Muscle of back (tissue), 11 donors: ENCODE measurements around the gene PRR13. TPM values are rescaled to one million over a fixed set of nuclear protein-coding genes. Genes with fewer than 3 reads are reported as not detected.
A peak's percentile ranks its signal among the peaks of the same experiment; 100 is the strongest.

Source experiments
- DNase-seq, 3 donors: peaks; one replicate each; pipeline versions ENCODE4 v3.0.0 to v3.0.0-alpha.2; 2013
- polyA plus RNA-seq, 10 donors: library from polyadenylated mRNA; unstranded; fragments of 120-200 nt; gene quantifications; one replicate each; pipeline ENCODE4 v1.2.1, GENCODE V29; 2013; ENCODE audit not compliant: insufficient read length in 10 of 10

PRR13 gene
- polyA plus RNA-seq, 10 donors = 39.2 to 58.4 (median 49.0) TPM

- peak in 2 of 3 donors; percentile 33 to 55 for DNase-seq
Measured at GRCh38 chr12:53492188-53492587, 50.7 kb downstream of the PRR13 start.

DNA sequence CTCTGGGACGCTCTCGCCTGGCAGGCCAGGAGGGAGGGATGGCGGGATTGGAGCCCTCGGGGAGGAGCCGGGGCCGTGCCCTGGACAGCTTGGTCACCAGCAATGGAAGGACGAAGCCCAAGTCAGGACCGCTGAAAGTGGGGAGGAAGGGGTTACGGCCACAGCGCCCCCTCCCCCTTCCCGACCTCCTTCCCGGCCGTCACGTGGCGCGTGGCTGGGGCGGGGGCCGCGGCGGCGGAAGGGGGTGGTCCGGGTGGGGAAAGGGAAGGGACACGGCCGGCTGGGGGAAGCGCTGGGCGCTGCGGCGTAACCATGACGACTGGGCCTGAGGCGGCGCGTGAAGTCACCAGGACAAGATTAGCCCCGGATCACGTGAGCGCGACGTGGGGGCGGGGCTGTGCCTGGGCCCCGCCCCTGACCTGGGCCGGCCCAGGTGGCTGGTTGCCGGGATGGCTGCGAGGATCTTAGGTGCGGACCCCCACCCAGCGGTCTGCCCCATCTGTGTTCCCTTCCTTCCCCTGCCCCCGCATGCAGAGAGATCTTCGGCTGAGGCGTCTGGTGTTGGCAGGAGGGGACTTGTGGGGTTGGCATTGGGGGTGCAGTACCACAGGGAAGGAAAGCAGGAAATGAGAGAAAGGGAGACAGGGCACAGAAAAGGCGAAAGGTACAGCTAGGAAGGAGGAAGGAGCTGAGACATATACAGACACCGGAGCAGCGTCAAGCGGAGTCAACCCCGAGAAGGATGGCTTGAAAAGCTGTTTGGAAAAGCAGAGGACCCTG is 51.5 kb downstream of the PRR13 start:
- peak; percentile 91 to 98 (median 96) for DNase-seq

DNA sequence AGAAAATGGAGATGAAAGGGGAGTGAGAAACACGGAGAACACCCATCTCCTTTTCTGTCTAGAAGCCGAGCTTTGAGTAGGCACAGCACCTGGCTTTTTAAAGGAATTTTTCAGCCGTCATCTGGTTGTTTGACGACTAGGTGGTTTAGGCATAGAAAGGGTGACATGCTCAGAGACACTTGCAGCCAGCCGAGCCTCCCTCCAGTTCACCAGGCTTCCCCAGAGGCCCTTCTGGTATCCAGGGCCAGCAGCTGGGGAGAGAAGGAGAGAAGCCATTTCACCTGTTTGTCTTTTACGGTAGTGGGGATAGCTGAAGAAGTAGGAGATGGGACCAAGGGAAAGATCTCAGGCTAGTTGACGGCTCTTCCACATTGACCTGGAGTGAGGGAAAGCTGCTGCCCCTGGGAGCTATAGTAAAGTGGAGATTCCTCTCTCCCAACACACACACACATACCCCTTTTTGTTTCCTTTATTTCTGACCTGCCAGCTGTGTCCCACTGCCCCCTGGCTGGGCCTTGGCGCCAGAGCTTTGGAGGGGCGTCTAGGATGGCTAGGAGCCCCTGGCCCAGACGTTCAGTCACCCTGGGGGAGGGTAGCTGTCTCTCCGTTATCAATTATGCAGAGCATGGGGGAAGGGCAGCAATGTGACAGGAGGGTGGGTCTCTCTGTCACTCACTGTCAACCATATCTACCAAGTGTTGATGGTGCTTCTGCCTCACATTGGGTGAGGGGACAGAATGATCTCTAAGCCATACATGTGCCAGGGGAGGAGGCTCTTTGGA is 52.3 kb downstream of the PRR13 start:
- DNase-seq = no peak

Other genes with a start within 250 kb of the PRR13 start
- 1 to 10 TPM in 5 of 10 donors, under 1 TPM in 5; 0.46 to 5.6 (median 0.93) TPM for gene ITGB7, start 234.5 kb upstream of the PRR13 start, polyA plus RNA-seq
- gene RARG, start 209.5 kb upstream of the PRR13 start, polyA plus RNA-seq = 10 to 100 TPM; 17.8 to 45.7 (median 26.1) TPM
- 1 to 10 TPM; 3.6 to 8.6 (median 5.2) TPM for gene ESPL1, start 173.4 kb upstream of the PRR13 start, polyA plus RNA-seq
- gene PFDN5, start 146.2 kb upstream of the PRR13 start, polyA plus RNA-seq = 100 to 1,000 TPM; 481 to 551 (median 501) TPM
- 10 to 100 TPM; 30.5 to 40.3 (median 33.3) TPM for gene MYG1, start 142.0 kb upstream of the PRR13 start, polyA plus RNA-seq
- 10 to 100 TPM; 44.1 to 68.4 (median 49.4) TPM for gene AAAS, start 120.1 kb upstream of the PRR13 start, polyA plus RNA-seq
- gene SP7, start 105.4 kb upstream of the PRR13 start, polyA plus RNA-seq = under 1 TPM in 5 of 10 donors, not detected in 5; 0.10 to 0.22 (median 0.20) TPM
- gene SP1, start 61.6 kb upstream of the PRR13 start, polyA plus RNA-seq = 10 to 100 TPM; 31.0 to 46.7 (median 40.0) TPM
- gene AMHR2, start 17.9 kb upstream of the PRR13 start, polyA plus RNA-seq = under 1 TPM in 2 of 10 donors, not detected in 8; 0.28 to 0.60 TPM
- 100 to 1,000 TPM; 505 to 651 (median 595) TPM for gene PCBP2, start 10.4 kb downstream of the PRR13 start, polyA plus RNA-seq
- gene MAP3K12, start 57.7 kb downstream of the PRR13 start, polyA plus RNA-seq = 10 to 100 TPM; 10.1 to 25.7 (median 13.5) TPM
- gene TARBP2, start 59.5 kb downstream of the PRR13 start, polyA plus RNA-seq = 10 to 100 TPM; 18.7 to 30.2 (median 22.3) TPM
- gene NPFF, start 65.8 kb downstream of the PRR13 start, polyA plus RNA-seq = 1 to 10 TPM in 3 of 10 donors, under 1 TPM in 2, not detected in 5; 0.28 to 1.7 (median 1.0) TPM
- 10 to 100 TPM; 36.2 to 61.9 (median 49.5) TPM for gene ATF7, start 184.6 kb downstream of the PRR13 start, polyA plus RNA-seq
- 100 to 1,000 TPM; 605 to 778 (median 729) TPM for gene ATP5MC2, start 234.3 kb downstream of the PRR13 start, polyA plus RNA-seq